Erythroblast (primary cell): ENCODE results near the gene WDFY1.

ENCODE experiments used
- DNase-seq, 2 experiments: peaks; one replicate each; lab custom pipeline; 2025; lab: John Stamatoyannopoulos, UW
- GATA1 ChIP-seq: IDR thresholded peaks from 2 replicates; pipeline ENCODE4 v1.6.1; 2011; ENCODE audit warnings: low read depth, mild to moderate bottlenecking, control low read depth, low read length, moderate library complexity
- POLR2A ChIP-seq: IDR thresholded peaks from 2 replicates; pipeline ENCODE4 v1.6.1; 2011; ENCODE audit warnings: mild to moderate bottlenecking, low read length

Gene WDFY1

GRCh38 chr2:223949241-223949840, 4.2 kb upstream of the WDFY1 start:
- DNase-seq: peak in 1 of 2 experiments; percentile 11
- TF ChIP-seq POLR2A: no peak
- no peak for TF ChIP-seq GATA1

DNA sequence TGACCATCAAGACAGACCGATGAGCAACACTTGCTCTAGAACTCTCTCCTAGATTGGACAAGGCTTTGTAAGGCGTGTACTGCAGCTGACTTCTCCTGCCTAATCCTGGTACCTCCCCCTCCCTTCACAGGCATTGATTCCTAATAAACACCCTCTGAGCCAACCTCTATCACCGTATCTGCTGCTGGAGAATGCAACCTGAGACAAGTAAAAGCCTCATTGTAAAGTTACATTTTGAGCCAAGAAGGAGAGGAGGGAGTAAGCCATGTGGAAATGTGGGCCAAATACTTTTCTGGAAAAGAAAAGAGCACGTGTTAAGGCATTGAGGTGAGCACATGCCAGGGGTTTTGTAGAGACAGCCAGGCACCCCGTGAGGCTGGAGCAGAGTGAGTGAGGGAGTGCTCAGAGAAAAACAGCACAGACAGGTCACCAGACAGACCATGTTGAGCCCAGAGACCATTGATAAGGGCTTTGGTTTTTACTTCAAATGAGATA, 2.6 kb upstream of the WDFY1 start:
- peak in 1 of 2 experiments; percentile 17 for DNase-seq
- TF ChIP-seq GATA1 (no peak), POLR2A (no peak)

GRCh38 chr2:223945755-223946154, 620 bp upstream of the WDFY1 start:
- TF ChIP-seq POLR2A (no peak), GATA1 (no peak)
- DNase-seq: no peak

- peak; percentile 58 to 65 for DNase-seq
These were observed 901 bp downstream of the WDFY1 start for GRCh38 chr2:223944166-223944702.

GRCh38 chr2:223943561-223944008, 1.6 kb downstream of the WDFY1 start:
- peak in 1 of 2 experiments; percentile 38 for DNase-seq
- TF ChIP-seq GATA1 (no peak), POLR2A (no peak)

More at GRCh38 chr2:223944166-223944702, 901 bp downstream of the WDFY1 start:
- TF ChIP-seq GATA1: no peak
- no peak for TF ChIP-seq POLR2A

DNA sequence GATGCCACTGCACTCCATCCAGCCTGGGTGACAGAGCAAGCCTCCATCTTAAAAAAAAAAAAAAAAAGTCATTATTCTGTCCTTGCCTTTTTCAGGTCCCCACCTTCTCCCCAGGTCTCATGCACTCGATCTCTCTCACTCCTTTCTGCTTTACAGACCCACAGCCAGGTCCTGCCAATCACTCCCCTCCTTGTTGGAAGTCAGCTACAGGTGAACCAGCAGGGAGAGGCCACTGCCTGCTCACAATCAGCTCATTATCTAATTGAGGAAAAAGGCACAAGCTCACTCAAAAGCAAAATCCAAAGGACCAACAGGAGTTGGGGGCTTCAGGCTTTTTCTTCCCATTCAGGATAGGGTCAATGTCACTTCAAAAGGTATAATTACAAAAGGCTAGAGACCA, 2.0 kb downstream of the WDFY1 start:
- TF ChIP-seq POLR2A (no peak), GATA1 (no peak)
- DNase-seq: no peak

- no peak for DNase-seq
- no peak for TF ChIP-seq POLR2A
- TF ChIP-seq GATA1: no peak
These were observed 3.4 kb downstream of the WDFY1 start for GRCh38 chr2:223941579-223942277.

- DNase-seq: peak; percentile 19 to 46
These were observed 5.7 kb downstream of the WDFY1 start for GRCh38 chr2:223939438-223939837.

DNA sequence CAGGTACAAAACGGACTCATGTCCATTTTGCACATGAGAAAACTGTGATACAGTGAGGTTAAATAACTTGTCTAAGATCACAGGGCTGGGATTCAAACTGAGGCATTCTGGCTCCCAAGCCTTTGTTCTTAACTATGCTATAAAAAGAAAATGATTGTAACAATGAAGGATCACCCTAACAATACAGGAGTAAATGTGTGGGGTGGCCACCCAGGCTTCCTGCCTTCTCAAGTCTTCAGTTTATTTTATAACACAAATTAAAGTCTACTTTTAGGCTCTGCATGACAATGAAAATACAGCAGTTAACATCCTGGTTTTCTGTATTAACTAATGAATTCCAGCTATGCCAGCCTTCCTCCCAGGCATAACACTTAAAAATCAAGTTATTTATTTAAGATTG, 7.6 kb downstream of the WDFY1 start:
- TF ChIP-seq POLR2A: no peak
- no peak for TF ChIP-seq GATA1
- no peak for DNase-seq

- DNase-seq: no peak
- TF ChIP-seq POLR2A (no peak), GATA1 (no peak)
These were observed 8.2 kb downstream of the WDFY1 start for GRCh38 chr2:223936862-223937326.

- no peak for DNase-seq
- TF ChIP-seq POLR2A (no peak), GATA1 (no peak)
These were observed 9.5 kb downstream of the WDFY1 start for GRCh38 chr2:223935459-223936125.

DNA sequence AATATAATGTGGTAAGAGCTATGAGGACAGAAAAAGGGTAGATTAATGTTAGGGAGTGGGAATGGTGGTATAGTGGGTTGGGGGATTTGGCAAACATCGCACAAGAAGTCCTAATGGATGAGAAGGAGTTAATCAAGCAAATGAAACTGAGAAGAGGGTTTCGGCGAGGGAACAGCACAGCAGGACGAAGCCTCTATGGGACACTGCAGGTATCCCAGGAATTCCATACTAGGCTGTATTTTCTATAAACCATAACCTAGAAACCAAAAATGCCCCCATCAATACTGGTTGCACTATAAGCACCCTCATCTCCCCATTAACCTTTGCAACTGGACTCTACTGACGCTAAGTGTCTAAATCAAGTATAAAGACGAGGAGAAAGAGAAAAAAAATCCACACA, 10.3 kb downstream of the WDFY1 start:
- no peak for TF ChIP-seq POLR2A
- TF ChIP-seq GATA1: no peak
- DNase-seq: no peak
